ENCODE measurements around the gene ARPC1A. TPM values are rescaled to one million over a fixed set of nuclear protein-coding genes. Genes with fewer than 3 reads are reported as not detected.
A peak's percentile ranks its signal among the peaks of the same experiment; 100 is the strongest.

ARPC1A gene
- total and polyA plus RNA-seq, 2 experiments from 2014 or later = 209 to 294 TPM

GRCh38 chr7:99308461-99309074 lies 17.1 kb upstream of the ARPC1A start:
- H3K4me2 ChIP-seq (ENCODE audit: unreplicated experiment) = no peak overlapping the region
- DNase-seq = peak; percentile 93
- in situ Hi-C loops (cut with MboI) = no loop called here

GRCh38 chr7:99309111-99309510 lies 16.6 kb upstream of the ARPC1A start:
- H2AFZ ChIP-seq = no peak overlapping the region
- H3K27ac ChIP-seq = no peak overlapping the region
- no peaks in the 10 kb centered on the region for H3F3A ChIP-seq (ENCODE audit: insufficient read depth)
- H3K9me2 ChIP-seq (ENCODE audit: insufficient read depth) = no peaks in the 10 kb centered on the region
- no peaks in the 10 kb centered on the region for H3K4me1 ChIP-seq (ENCODE audit: insufficient read depth)
- no peak overlapping the region for H3K4me3 ChIP-seq
- H3K27me3 ChIP-seq (replicated peaks; ENCODE audit: insufficient read depth) = no peaks in the 10 kb centered on the region
- WGBS, 2 experiments (ENCODE audit: low coverage in 1 of 2, low lambda C conversion rate in 2 of 2, missing lambda C conversion rate in 2 of 2) = 99% methylated on average over 7 of the region's 7 CpGs
- H3K4me2 ChIP-seq (ENCODE audit: unreplicated experiment) = no peak overlapping the region
- H3K9ac ChIP-seq = no peak overlapping the region
- DNase-seq = no peak
- TF ChIP-seq EZH2phosphoT487 (IDR thresholded peaks at IDR 0.05; ENCODE audit: insufficient read depth, low read depth) (no peak), EZH2 (IDR thresholded peaks at IDR 0.05; ENCODE audit: insufficient read depth, poor library complexity, severe bottlenecking) (no peak)
- H3K9me3 ChIP-seq (ENCODE audit: low read depth) = no peaks in the 10 kb centered on the region
- H4K20me1 ChIP-seq (ENCODE audit: insufficient read depth) = no peaks in the 10 kb centered on the region
- in situ Hi-C loops (cut with MboI) = no loop called here
- no peaks in the 10 kb centered on the region for H3K36me3 ChIP-seq (ENCODE audit: low read depth)
- no peaks in the 10 kb centered on the region for H3K79me2 ChIP-seq (ENCODE audit: insufficient read depth)

More at GRCh38 chr7:99308461-99309074, 17.1 kb upstream of the ARPC1A start:
- Histone ChIP-seq H3K4me3 (no peak overlapping the region), H3K27ac (no peak overlapping the region), H3K27me3 (replicated peaks; ENCODE audit: insufficient read depth) (no peaks in the 10 kb centered on the region), H3K4me1 (ENCODE audit: insufficient read depth) (no peaks in the 10 kb centered on the region), H3K9me3 (ENCODE audit: low read depth) (no peaks in the 10 kb centered on the region), H2AFZ (no peak overlapping the region), H3K9me2 (ENCODE audit: insufficient read depth) (no peaks in the 10 kb centered on the region), H3K79me2 (ENCODE audit: insufficient read depth) (no peaks in the 10 kb centered on the region), H3F3A (ENCODE audit: insufficient read depth) (no peaks in the 10 kb centered on the region), H3K9ac (no peak overlapping the region), H3K36me3 (ENCODE audit: low read depth) (no peaks in the 10 kb centered on the region), H4K20me1 (ENCODE audit: insufficient read depth) (no peaks in the 10 kb centered on the region)
- WGBS, 2 experiments (ENCODE audit: low coverage in 1 of 2, low lambda C conversion rate in 2 of 2, missing lambda C conversion rate in 2 of 2) = 75 to 76% methylated on average over 7 of the region's 7 CpGs
- TF ChIP-seq EZH2phosphoT487 (IDR thresholded peaks at IDR 0.05; ENCODE audit: insufficient read depth, low read depth) (no peak), EZH2 (IDR thresholded peaks at IDR 0.05; ENCODE audit: insufficient read depth, poor library complexity, severe bottlenecking) (no peak)

GRCh38 chr7:99310004-99310403 lies 15.7 kb upstream of the ARPC1A start:
- no peaks in the 10 kb centered on the region for H3K27me3 ChIP-seq (replicated peaks; ENCODE audit: insufficient read depth)
- in situ Hi-C loops (cut with MboI) = loop anchor here (5.0 to 10.0 kb wide), 2 partner anchors 165 to 268 kb away; partner anchors contain the start of gene SMURF1
- no peak overlapping the region for H3K27ac ChIP-seq
- no peak overlapping the region for H3K9ac ChIP-seq
- no peaks in the 10 kb centered on the region for H3K79me2 ChIP-seq (ENCODE audit: insufficient read depth)
- H2AFZ ChIP-seq = no peak overlapping the region
- 90 to 91% methylated on average over 4 of the region's 4 CpGs for WGBS, 2 experiments (ENCODE audit: low coverage in 1 of 2, low lambda C conversion rate in 2 of 2, missing lambda C conversion rate in 2 of 2)
- H3K4me3 ChIP-seq = no peak overlapping the region
- no peaks in the 10 kb centered on the region for H4K20me1 ChIP-seq (ENCODE audit: insufficient read depth)
- no peaks in the 10 kb centered on the region for H3K36me3 ChIP-seq (ENCODE audit: low read depth)
- no peaks in the 10 kb centered on the region for H3K4me1 ChIP-seq (ENCODE audit: insufficient read depth)
- H3K4me2 ChIP-seq (ENCODE audit: unreplicated experiment) = no peak overlapping the region
- no peak for DNase-seq
- no peaks in the 10 kb centered on the region for H3F3A ChIP-seq (ENCODE audit: insufficient read depth)
- no peaks in the 10 kb centered on the region for H3K9me3 ChIP-seq (ENCODE audit: low read depth)
- H3K9me2 ChIP-seq (ENCODE audit: insufficient read depth) = no peaks in the 10 kb centered on the region
- no peak for TF ChIP-seq EZH2phosphoT487 (IDR thresholded peaks at IDR 0.05; ENCODE audit: insufficient read depth, low read depth)
- TF ChIP-seq EZH2 (IDR thresholded peaks at IDR 0.05; ENCODE audit: insufficient read depth, poor library complexity, severe bottlenecking) = no peak

- no peaks in the 10 kb centered on the region for H3K9me3 ChIP-seq (ENCODE audit: low read depth)
- in situ Hi-C loops (cut with MboI) = loop anchor here (5.0 to 10.0 kb wide), 2 partner anchors 167 to 269 kb away; partner anchors contain the start of gene SMURF1
- no peaks in the 10 kb centered on the region for H3K79me2 ChIP-seq (ENCODE audit: insufficient read depth)
Observed at GRCh38 chr7:99311702-99312101, 14.0 kb upstream of the ARPC1A start.

More at GRCh38 chr7:99311702-99312101, 14.0 kb upstream of the ARPC1A start:
- Histone ChIP-seq H3F3A (ENCODE audit: insufficient read depth) (no peaks in the 10 kb centered on the region), H3K27me3 (replicated peaks; ENCODE audit: insufficient read depth) (no peaks in the 10 kb centered on the region), H3K27ac (no peak overlapping the region), H3K9me2 (ENCODE audit: insufficient read depth) (no peaks in the 10 kb centered on the region), H2AFZ (no peak overlapping the region), H4K20me1 (ENCODE audit: insufficient read depth) (no peaks in the 10 kb centered on the region), H3K4me1 (ENCODE audit: insufficient read depth) (no peaks in the 10 kb centered on the region), H3K36me3 (ENCODE audit: low read depth) (no peaks in the 10 kb centered on the region), H3K9ac (no peak overlapping the region), H3K4me3 (no peak overlapping the region), H3K4me2 (ENCODE audit: unreplicated experiment) (no peak overlapping the region)
- 87 to 91% methylated on average over 9 of the region's 9 CpGs for WGBS, 2 experiments (ENCODE audit: low coverage in 1 of 2, low lambda C conversion rate in 2 of 2, missing lambda C conversion rate in 2 of 2)
- peak; percentile 18 for DNase-seq
- no peak for TF ChIP-seq EZH2 (IDR thresholded peaks at IDR 0.05; ENCODE audit: insufficient read depth, poor library complexity, severe bottlenecking)
- TF ChIP-seq EZH2phosphoT487 (IDR thresholded peaks at IDR 0.05; ENCODE audit: insufficient read depth, low read depth) = no peak
